ENCODE data around the gene ZNF493. TPM values are rescaled to one million over a fixed set of nuclear protein-coding genes. Genes with fewer than 3 reads are reported as not detected.

The ZNF493 gene
- total RNA-seq, result 96.7 TPM

DNA sequence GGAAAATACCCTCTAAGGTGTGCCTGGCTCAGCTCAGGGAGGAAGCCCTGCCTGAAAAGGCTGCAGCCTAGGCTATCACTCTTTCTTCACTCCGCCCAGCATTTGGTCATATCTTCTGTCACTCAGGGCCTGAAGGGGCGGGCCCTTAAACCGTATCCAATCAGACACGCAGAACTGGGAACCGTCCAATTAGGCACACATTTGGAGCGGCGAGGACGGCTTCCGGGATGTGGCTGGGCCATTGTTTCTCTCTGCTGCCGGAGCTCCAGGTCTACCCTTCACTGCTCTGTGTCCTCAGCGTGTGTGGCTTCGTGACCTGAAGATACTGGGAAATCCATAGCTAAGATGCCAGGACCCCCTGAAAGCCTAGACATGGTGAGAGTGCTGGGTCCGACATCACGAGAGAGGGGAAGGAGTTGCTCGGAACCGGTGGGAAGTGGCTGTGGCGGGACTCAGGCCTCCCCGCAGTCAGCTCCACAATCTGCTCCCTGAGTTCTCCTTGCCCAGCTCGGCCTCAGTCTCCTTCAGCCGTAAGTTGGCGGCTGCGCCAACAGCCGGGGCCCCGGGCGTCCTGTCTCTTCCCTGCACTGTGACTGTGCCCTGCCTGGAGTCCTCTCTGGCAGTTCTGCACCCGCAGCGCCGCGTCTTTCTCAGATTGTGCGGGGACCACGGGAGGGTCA is at the start of gene ZNF493:
Gene ZNF493 (plus strand): TSS at position 241 of the 680 bp plus-strand sequence. CDS start 105 bp downstream, at position 346.

DNA sequence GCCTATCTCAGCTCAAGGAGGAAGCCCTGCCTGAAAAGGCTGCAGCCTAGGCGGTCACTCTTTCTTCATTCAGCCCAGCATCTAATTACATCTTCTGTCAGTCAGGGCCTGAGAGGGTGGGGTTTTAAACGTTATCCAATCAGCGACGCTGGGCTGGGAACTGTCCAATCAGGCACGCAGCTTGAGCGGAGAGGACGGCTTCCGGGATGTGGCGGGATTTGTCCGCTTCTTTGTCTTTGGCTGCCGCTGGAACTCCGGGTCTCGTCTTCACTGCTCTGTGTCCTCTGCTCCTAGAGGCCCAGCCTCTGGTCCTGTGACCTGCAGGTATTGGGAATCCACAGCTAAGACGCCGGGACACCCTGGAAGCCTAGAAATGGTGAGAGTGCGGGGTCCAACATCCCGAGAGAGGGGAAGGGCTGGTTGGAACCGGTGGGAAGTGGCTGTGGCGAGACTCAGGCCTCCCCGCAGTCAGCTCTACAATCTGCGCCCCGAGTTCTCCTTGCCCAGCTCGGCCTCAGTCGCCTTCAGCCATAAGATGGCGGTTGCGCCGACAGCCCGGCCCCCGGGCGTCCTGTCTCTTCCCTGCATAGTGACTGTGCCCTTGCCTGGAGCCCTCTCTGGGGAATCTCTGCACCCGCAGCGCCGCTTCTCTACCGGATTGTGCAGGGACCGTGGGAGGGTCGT is 38.0 kb upstream of the ZNF493 start, which contains the start of gene ZNF738:
Gene ZNF738 (plus strand): TSS at position 233 of the 684 bp plus-strand sequence. CDS start 141 bp downstream, at position 374.

Other genes with a start within 250 kb of the ZNF493 start
- 52.8 TPM for gene ZNF708, start 67.7 kb upstream of the ZNF493 start, total RNA-seq
- gene ZNF738, start 38.1 kb upstream of the ZNF493 start, total RNA-seq, result 39.7 TPM
- 37.6 TPM for gene ZNF429, start 108.5 kb downstream of the ZNF493 start, total RNA-seq

Measured in diencephalon (tissue), 1 donor.